Smooth muscle cell (in vitro differentiated cells): Measurements from ENCODE around the gene FOXA1. TPM values are rescaled to one million over a fixed set of nuclear protein-coding genes. Genes with fewer than 3 reads are reported as not detected.

Experiments
- DNase-seq: peaks from one replicate; lab custom pipeline; 2025; ENCODE audit not compliant: unreplicated experiment; lab: John Stamatoyannopoulos, UW
- H2AFZ ChIP-seq: fragments of 200-600 bp; sonication (generic); 2 replicates; pipeline ENCODE4 v1.6.0; 2016; ENCODE audit warnings: antibody characterized with exemption, low read depth, mild to moderate bottlenecking
- H3F3A ChIP-seq: fragments of 200-600 bp; sonication (generic); 2 replicates; pipeline ENCODE4 v1.6.0; 2017; ENCODE audit warnings: antibody characterized with exemption, low read depth
- H3K27ac ChIP-seq: fragments of 200-600 bp; sonication (generic); 2 replicates; pipeline ENCODE4 v1.5.1; 2016; ENCODE audit warnings: low read depth, mild to moderate bottlenecking
- H3K27me3 ChIP-seq: fragments of 200-600 bp; sonication (generic); 2 replicates; pipeline ENCODE4 v1.6.1; 2016; ENCODE audit warnings: low read depth, mild to moderate bottlenecking
- H3K36me3 ChIP-seq: fragments of 200-600 bp; sonication (generic); 2 replicates; pipeline ENCODE4 v1.5.1; 2016; ENCODE audit warnings: low read depth
- H3K4me1 ChIP-seq: fragments of 200-600 bp; sonication (generic); 2 replicates; pipeline ENCODE4 v1.5.1; 2016; ENCODE audit warnings: low read depth
- H3K4me2 ChIP-seq: fragments of 200-600 bp; sonication (generic); 2 replicates; pipeline ENCODE4 v1.6.0; 2016; ENCODE audit warnings: mild to moderate bottlenecking
- H3K4me3 ChIP-seq: fragments of 200-600 bp; sonication (generic); 2 replicates; pipeline ENCODE4 v1.5.1; 2016; ENCODE audit warnings: mild to moderate bottlenecking
- H3K79me2 ChIP-seq: fragments of 200-600 bp; sonication (generic); 2 replicates; pipeline ENCODE4 v1.6.0; 2016; ENCODE audit warnings: low read depth, mild to moderate bottlenecking
- H3K9ac ChIP-seq: fragments of 200-600 bp; sonication (generic); 2 replicates; pipeline ENCODE4 v1.6.0; 2016; ENCODE audit warnings: low read depth
- H3K9me3 ChIP-seq: fragments of 200-600 bp; sonication (generic); replicated peaks from 2 replicates; pipeline ENCODE4 v1.5.1; 2016; ENCODE audit warnings: low read depth
- H4K20me1 ChIP-seq: fragments of 200-600 bp; sonication (generic); 2 replicates; pipeline ENCODE4 v1.6.0; 2016; ENCODE audit warnings: low read depth
- WGBS: methylation state at CpG from one replicate; pipeline ENCODE4 v1.1.7; 2016; ENCODE audit warnings: low lambda C conversion rate; 5-methylcytosine and 5-hydroxymethylcytosine counted together
- polyA plus RNA-seq: library from polyadenylated mRNA; unstranded; fragments of >200 nt; fragmentation: Nextera tagmentation; extraction: Ambion mirVana; gene quantifications from 2 replicates; pipeline ENCODE4 v1.2.1, GENCODE V29; 2016
- total RNA-seq: library from RNA; depleted of rRNA; stranded (reverse); fragments of >200 nt; gene quantifications from 2 replicates; pipeline ENCODE4 v1.2.3, GENCODE V29; 2014
- TF ChIP-seq, protein P1 (sequence below): fragments of 200-600 bp; sonication (generic); IDR thresholded peaks from 2 replicates; pipeline ENCODE4 v1.5.1; 2017; ENCODE audit warnings: borderline replicate concordance, mild to moderate bottlenecking, antibody characterized with exemption; ENCODE audit not compliant: insufficient read depth, poor library complexity, severe bottlenecking

Gene FOXA1
- total and polyA plus RNA-seq, 2 experiments from 2014 or later: 0.18 TPM; not detected in 1

DNA sequence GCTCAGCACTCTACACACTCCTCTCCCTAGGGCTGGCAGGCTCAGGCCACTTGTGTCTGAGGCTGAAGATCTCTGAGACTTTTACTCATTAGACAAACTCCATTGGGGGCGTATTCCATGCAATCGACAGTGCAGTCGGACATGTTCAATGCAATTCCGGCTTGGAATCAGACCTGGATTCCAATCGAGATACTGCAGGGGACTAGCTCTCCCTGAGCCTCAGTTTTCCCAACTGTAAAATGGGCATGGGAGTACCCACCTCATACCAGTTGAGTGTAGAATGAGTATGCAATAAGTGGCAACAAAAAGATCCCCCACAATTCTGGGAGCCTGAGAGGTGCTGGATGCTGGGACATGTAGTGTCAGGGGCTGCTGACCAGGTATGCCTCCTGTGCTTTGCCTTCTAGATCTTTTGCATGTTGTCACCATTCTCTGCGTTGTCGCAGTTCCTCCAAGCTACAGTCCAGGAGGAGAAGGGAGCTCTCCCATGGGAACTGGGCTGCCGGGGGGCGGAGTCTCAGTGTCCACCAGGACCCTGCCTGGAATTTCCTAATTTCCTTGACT is 8.7 kb upstream of the FOXA1 start:
- no peak for DNase-seq
- Histone ChIP-seq H3K4me3 (no peak overlapping the region), H3F3A (no peaks in the 10 kb centered on the region), H3K79me2 (no peaks in the 10 kb centered on the region), H2AFZ (no peak overlapping the region), H3K36me3 (no peaks in the 10 kb centered on the region), H4K20me1 (no peaks in the 10 kb centered on the region), H3K9me3 (no peaks in the 10 kb centered on the region), H3K9ac (no peak overlapping the region), H3K4me1 (peaks cover 13% of the 10 kb centered on the region), H3K27me3 (peaks cover 96% of the 10 kb centered on the region), H3K27ac (no peak overlapping the region), H3K4me2 (no peak overlapping the region)
- 88% methylated on average over 9 of the region's 9 CpGs for WGBS
- TF ChIP-seq, protein P1, sequence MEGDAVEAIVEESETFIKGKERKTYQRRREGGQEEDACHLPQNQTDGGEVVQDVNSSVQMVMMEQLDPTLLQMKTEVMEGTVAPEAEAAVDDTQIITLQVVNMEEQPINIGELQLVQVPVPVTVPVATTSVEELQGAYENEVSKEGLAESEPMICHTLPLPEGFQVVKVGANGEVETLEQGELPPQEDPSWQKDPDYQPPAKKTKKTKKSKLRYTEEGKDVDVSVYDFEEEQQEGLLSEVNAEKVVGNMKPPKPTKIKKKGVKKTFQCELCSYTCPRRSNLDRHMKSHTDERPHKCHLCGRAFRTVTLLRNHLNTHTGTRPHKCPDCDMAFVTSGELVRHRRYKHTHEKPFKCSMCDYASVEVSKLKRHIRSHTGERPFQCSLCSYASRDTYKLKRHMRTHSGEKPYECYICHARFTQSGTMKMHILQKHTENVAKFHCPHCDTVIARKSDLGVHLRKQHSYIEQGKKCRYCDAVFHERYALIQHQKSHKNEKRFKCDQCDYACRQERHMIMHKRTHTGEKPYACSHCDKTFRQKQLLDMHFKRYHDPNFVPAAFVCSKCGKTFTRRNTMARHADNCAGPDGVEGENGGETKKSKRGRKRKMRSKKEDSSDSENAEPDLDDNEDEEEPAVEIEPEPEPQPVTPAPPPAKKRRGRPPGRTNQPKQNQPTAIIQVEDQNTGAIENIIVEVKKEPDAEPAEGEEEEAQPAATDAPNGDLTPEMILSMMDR: no peak

- Histone ChIP-seq H3K4me3 (no peak overlapping the region), H3K36me3 (no peaks in the 10 kb centered on the region), H3K4me1 (peaks cover 23% of the 10 kb centered on the region), H3K27ac (no peak overlapping the region), H3K9ac (no peak overlapping the region), H4K20me1 (no peaks in the 10 kb centered on the region), H3K4me2 (no peak overlapping the region), H3K27me3 (peaks cover 98% of the 10 kb centered on the region), H3K9me3 (no peaks in the 10 kb centered on the region), H3F3A (no peaks in the 10 kb centered on the region), H3K79me2 (no peaks in the 10 kb centered on the region), H2AFZ (no peak overlapping the region)
- 81% methylated on average over 24 of the region's 24 CpGs for whole genome bisulfite sequencing
- DNase-seq: no peak
- TF ChIP-seq, protein P1: no peak
These were observed 7.8 kb upstream of the FOXA1 start for GRCh38 chr14:37602605-37603453.

DNA sequence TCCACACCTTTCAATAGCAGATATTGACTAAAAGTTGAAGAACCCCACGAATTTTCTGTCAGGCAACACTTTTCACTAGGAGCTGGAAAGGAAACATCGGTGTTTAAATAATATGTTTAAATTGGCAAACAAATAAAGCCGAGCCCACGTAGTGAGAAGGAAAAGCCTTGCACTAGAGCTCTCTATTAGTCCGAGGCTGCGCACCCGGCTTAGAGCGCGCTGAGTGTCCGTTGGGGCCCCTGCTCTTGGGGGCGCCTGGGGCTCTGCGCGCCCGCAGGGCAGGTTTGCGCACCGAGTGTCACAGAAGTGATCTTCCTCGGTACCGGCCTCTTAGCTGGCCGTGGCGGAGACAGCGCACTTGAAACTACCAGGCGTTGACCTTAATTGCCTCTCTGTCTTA is 6.8 kb upstream of the FOXA1 start:
- H2AFZ ChIP-seq: no peak overlapping the region
- TF ChIP-seq, protein P1: no peak
- WGBS: 65% methylated on average over 22 of the region's 22 CpGs
- no peak overlapping the region for H3K27ac ChIP-seq
- H3F3A ChIP-seq: no peaks in the 10 kb centered on the region
- no peak overlapping the region for H3K4me3 ChIP-seq
- H3K4me2 ChIP-seq: no peak overlapping the region
- peaks cover 100% of the 10 kb centered on the region for H3K27me3 ChIP-seq
- H3K9me3 ChIP-seq: no peaks in the 10 kb centered on the region
- peaks cover 23% of the 10 kb centered on the region for H3K4me1 ChIP-seq
- no peaks in the 10 kb centered on the region for H3K36me3 ChIP-seq
- no peak overlapping the region for H3K9ac ChIP-seq
- H3K79me2 ChIP-seq: no peaks in the 10 kb centered on the region
- DNase-seq: no peak
- H4K20me1 ChIP-seq: no peaks in the 10 kb centered on the region
